ENCODE measurements around the gene SCGB1C1. TPM values are rescaled to one million over a fixed set of nuclear protein-coding genes. Genes with fewer than 3 reads are reported as not detected.

Gene SCGB1C1
- total RNA-seq, 2 donors from 2014 or later = not detected

- Histone ChIP-seq H3K9me3 (ENCODE audit: control insufficient read depth, low read length) (no peaks in the 10 kb centered on the region), H3K27ac (ENCODE audit: low read depth, low read length) (no peak overlapping the region), H3K27me3 (ENCODE audit: control insufficient read depth, insufficient read depth, low read length, poor library complexity, severe bottlenecking) (no peaks in the 10 kb centered on the region), H3K4me3 (ENCODE audit: low read length) (no peak overlapping the region), H3K9ac (ENCODE audit: extremely low read depth, low read length, poor library complexity, severe bottlenecking) (no peak overlapping the region), H3K36me3 (ENCODE audit: control insufficient read depth, insufficient read depth, low read length) (peaks cover 3% of the 10 kb centered on the region), H3K4me1 (ENCODE audit: control insufficient read depth, insufficient read depth, low read length) (peaks cover 3% of the 10 kb centered on the region)
- TF ChIP-seq CTCF (conservative IDR thresholded peaks at IDR 0.05) = no peak
- no peak overlapping the region for H3K4me3 Mint-ChIP-seq
- H3K27ac Mint-ChIP-seq = no peak overlapping the region
- H3K36me3 Mint-ChIP-seq (ENCODE audit: low read depth) = peaks cover 25% of the 10 kb centered on the region
- whole genome bisulfite sequencing, 2 experiments (ENCODE audit: insufficient coverage in 1 of 2, insufficient read length in 1 of 2) = 91 to 93% methylated on average over 3 to 6 of the region's 6 CpGs
- no peaks in the 10 kb centered on the region for H3K9me3 Mint-ChIP-seq
- no peaks in the 10 kb centered on the region for H3K27me3 Mint-ChIP-seq (ENCODE audit: insufficient read depth)
- H3K4me1 Mint-ChIP-seq = no peaks in the 10 kb centered on the region
- DNase-seq = peak; percentile 5
Measured at GRCh38 chr11:227824-228379, 35.0 kb downstream of the SCGB1C1 start.

GRCh38 chr11:230431-230830, 37.6 kb downstream of the SCGB1C1 start:
- Histone ChIP-seq H3K36me3 (ENCODE audit: control insufficient read depth, insufficient read depth, low read length) (no peaks in the 10 kb centered on the region), H3K4me3 (ENCODE audit: low read length) (no peak overlapping the region), H3K27me3 (ENCODE audit: control insufficient read depth, insufficient read depth, low read length, poor library complexity, severe bottlenecking) (no peaks in the 10 kb centered on the region), H3K9me3 (ENCODE audit: control insufficient read depth, low read length) (no peaks in the 10 kb centered on the region), H3K4me1 (ENCODE audit: control insufficient read depth, insufficient read depth, low read length) (peaks cover 3% of the 10 kb centered on the region), H3K27ac (ENCODE audit: low read depth, low read length) (no peak overlapping the region), H3K9ac (ENCODE audit: extremely low read depth, low read length, poor library complexity, severe bottlenecking) (no peak overlapping the region)
- DNase-seq = no peak
- Mint-ChIP-seq H3K4me3 (no peak overlapping the region), H3K27ac (no peak overlapping the region), H3K27me3 (ENCODE audit: insufficient read depth) (peaks cover 2% of the 10 kb centered on the region), H3K9me3 (no peaks in the 10 kb centered on the region), H3K36me3 (ENCODE audit: low read depth) (peaks cover 22% of the 10 kb centered on the region), H3K4me1 (no peaks in the 10 kb centered on the region)
- no peak for TF ChIP-seq CTCF (conservative IDR thresholded peaks at IDR 0.05)
- 96% methylated on average over 8 to 10 of the region's 10 CpGs for WGBS, 2 experiments (ENCODE audit: insufficient coverage in 1 of 2, insufficient read length in 1 of 2)

- Histone ChIP-seq H3K27me3 (ENCODE audit: control insufficient read depth, insufficient read depth, low read length, poor library complexity, severe bottlenecking) (no peaks in the 10 kb centered on the region), H3K9me3 (ENCODE audit: control insufficient read depth, low read length) (no peaks in the 10 kb centered on the region), H3K36me3 (ENCODE audit: control insufficient read depth, insufficient read depth, low read length) (no peaks in the 10 kb centered on the region), H3K4me3 (ENCODE audit: low read length) (no peak overlapping the region), H3K4me1 (ENCODE audit: control insufficient read depth, insufficient read depth, low read length) (peaks cover 3% of the 10 kb centered on the region), H3K27ac (ENCODE audit: low read depth, low read length) (no peak overlapping the region), H3K9ac (ENCODE audit: extremely low read depth, low read length, poor library complexity, severe bottlenecking) (no peak overlapping the region)
- no peak overlapping the region for H3K4me3 Mint-ChIP-seq
- TF ChIP-seq CTCF (conservative IDR thresholded peaks at IDR 0.05) = no peak
- 93 to 94% methylated on average over 17 to 20 of the region's 20 CpGs for WGBS, 2 experiments (ENCODE audit: insufficient coverage in 1 of 2, insufficient read length in 1 of 2)
- no peaks in the 10 kb centered on the region for H3K9me3 Mint-ChIP-seq
- peaks cover 20% of the 10 kb centered on the region for H3K36me3 Mint-ChIP-seq (ENCODE audit: low read depth)
- no peak overlapping the region for H3K27ac Mint-ChIP-seq
- H3K27me3 Mint-ChIP-seq (ENCODE audit: insufficient read depth) = peaks cover 2% of the 10 kb centered on the region
- peak; percentile 30 for DNase-seq
- peaks cover 4% of the 10 kb centered on the region for H3K4me1 Mint-ChIP-seq
Measured at GRCh38 chr11:232783-233565, 40.1 kb downstream of the SCGB1C1 start.
